ENCODE measurements around the gene KIF14. TPM values are rescaled to one million over a fixed set of nuclear protein-coding genes. Genes with fewer than 3 reads are reported as not detected.

KIF14 gene
- total RNA-seq, 1 experiment from 2014 or later, result 20.7 TPM

GRCh38 chr1:200588698-200589097 lies 31.9 kb downstream of the KIF14 start:
- no peaks in the 10 kb centered on the region for H3K4me1 Mint-ChIP-seq (ENCODE audit: low read depth, unreplicated experiment)
- CTCF ChIA-PET, result no interaction called here
- no peaks in the 10 kb centered on the region for H3K27me3 Mint-ChIP-seq (ENCODE audit: unreplicated experiment)
- H3K36me3 Mint-ChIP-seq (ENCODE audit: insufficient read depth, unreplicated experiment), result peaks cover 22% of the 10 kb centered on the region
- intact Hi-C loops (cut with micrococcal nuclease; ENCODE audit: unreplicated experiment), result no loop called here
- BruUV-seq (replicated peaks), result no TSS peak
- TF ChIP-seq CTCF (IDR thresholded peaks at IDR 0.05; ENCODE audit: unreplicated experiment), result no peak
- H3K9me3 Mint-ChIP-seq (ENCODE audit: low read depth, unreplicated experiment), result no peaks in the 10 kb centered on the region
- no peak for DNase-seq
- no peak overlapping the region for H3K4me3 Mint-ChIP-seq (ENCODE audit: low read depth, unreplicated experiment)
- H3K27ac Mint-ChIP-seq (ENCODE audit: unreplicated experiment), result no peak overlapping the region

GRCh38 chr1:200564319-200564718 lies 56.2 kb downstream of the KIF14 start:
- no peak overlapping the region for H3K27ac Mint-ChIP-seq (ENCODE audit: unreplicated experiment)
- no peaks in the 10 kb centered on the region for H3K27me3 Mint-ChIP-seq (ENCODE audit: unreplicated experiment)
- intact Hi-C loops (cut with micrococcal nuclease; ENCODE audit: unreplicated experiment), result no loop called here
- CTCF ChIA-PET, result interaction anchor here (0.6 to 0.8 kb wide), 2 partner anchors 13 to 105 kb away, joined by 3 read pairs; partner anchors contain the start of gene DDX59
- no peak overlapping the region for H3K4me3 Mint-ChIP-seq (ENCODE audit: low read depth, unreplicated experiment)
- DNase-seq, result no peak
- H3K4me1 Mint-ChIP-seq (ENCODE audit: low read depth, unreplicated experiment), result peaks cover 27% of the 10 kb centered on the region
- no TSS peak for BruUV-seq (replicated peaks)
- peaks cover 3% of the 10 kb centered on the region for H3K36me3 Mint-ChIP-seq (ENCODE audit: insufficient read depth, unreplicated experiment)
- no peaks in the 10 kb centered on the region for H3K9me3 Mint-ChIP-seq (ENCODE audit: low read depth, unreplicated experiment)
- TF ChIP-seq CTCF (IDR thresholded peaks at IDR 0.05; ENCODE audit: unreplicated experiment), result no peak

GRCh38 chr1:200561856-200562214 lies 58.7 kb downstream of the KIF14 start:
- peak overlapping the region; percentile 15 for H3K27ac Mint-ChIP-seq (ENCODE audit: unreplicated experiment)
- no peaks in the 10 kb centered on the region for H3K27me3 Mint-ChIP-seq (ENCODE audit: unreplicated experiment)
- intact Hi-C loops (cut with micrococcal nuclease; ENCODE audit: unreplicated experiment), result no loop called here
- no peak for DNase-seq
- CTCF ChIA-PET, result interaction anchor here (1.1 kb wide), 1 partner anchor 20 kb away, joined by 3 read pairs; no protein-coding TSS in a partner anchor
- TF ChIP-seq CTCF (IDR thresholded peaks at IDR 0.05; ENCODE audit: unreplicated experiment), result no peak
- H3K9me3 Mint-ChIP-seq (ENCODE audit: low read depth, unreplicated experiment), result no peaks in the 10 kb centered on the region
- BruUV-seq (replicated peaks), result no TSS peak
- H3K36me3 Mint-ChIP-seq (ENCODE audit: insufficient read depth, unreplicated experiment), result peaks cover 9% of the 10 kb centered on the region
- peaks cover 27% of the 10 kb centered on the region for H3K4me1 Mint-ChIP-seq (ENCODE audit: low read depth, unreplicated experiment)
- H3K4me3 Mint-ChIP-seq (ENCODE audit: low read depth, unreplicated experiment), result no peak overlapping the region

- Mint-ChIP-seq H3K9me3 (ENCODE audit: low read depth, unreplicated experiment) (no peaks in the 10 kb centered on the region), H3K27ac (ENCODE audit: unreplicated experiment) (no peak overlapping the region), H3K4me1 (ENCODE audit: low read depth, unreplicated experiment) (peaks cover 20% of the 10 kb centered on the region), H3K4me3 (ENCODE audit: low read depth, unreplicated experiment) (no peak overlapping the region), H3K27me3 (ENCODE audit: unreplicated experiment) (no peaks in the 10 kb centered on the region), H3K36me3 (ENCODE audit: insufficient read depth, unreplicated experiment) (peaks cover 11% of the 10 kb centered on the region)
- intact Hi-C loops (cut with micrococcal nuclease; ENCODE audit: unreplicated experiment), result loop anchor here (2.0 to 5.0 kb wide), 2 partner anchors 244 to 278 kb away; no protein-coding TSS in a partner anchor
- CTCF ChIA-PET, result interaction anchor here (0.6 to 1.6 kb wide), 11 partner anchors 8 to 551 kb away, joined by 3 to 9 read pairs (median 3); no protein-coding TSS in a partner anchor
- no TSS peak for BruUV-seq (replicated peaks)
- TF ChIP-seq CTCF (IDR thresholded peaks at IDR 0.05; ENCODE audit: unreplicated experiment), result no peak
- peak; percentile 43 for DNase-seq
Measured at GRCh38 chr1:200558866-200559459, 61.6 kb downstream of the KIF14 start.
